PFSK-1 (cell line): Measurements from ENCODE around the gene CFAP157.

Experiments used
- POLR2AphosphoS5 ChIP-seq: IDR thresholded peaks from 2 replicates; pipeline ENCODE4 v1.6.1; 2012; ENCODE audit warnings: low read depth, mild to moderate bottlenecking, control low read depth, low read length, moderate library complexity
- TAF1 ChIP-seq: IDR thresholded peaks from 2 replicates; pipeline ENCODE4 v1.6.1; 2012; ENCODE audit warnings: low read length, control low read depth, borderline replicate concordance; ENCODE audit not compliant: insufficient read depth

- no peak for TF ChIP-seq POLR2AphosphoS5
- TF ChIP-seq TAF1, result no peak
Observed at GRCh38 chr9:127662617-127663016, 44.2 kb upstream of the CFAP157 start.
